Stimulated activated naive CD8-positive, alpha-beta T cell treated with anti-CD3 and anti-CD28 coated beads, Interleukin-15, Interleukin-2, amounts not matched to agents 100 ng/mL and 50 ng/mL, for 24 hours (primary cell): ENCODE data around the gene MAP4K4.
"Not testable (repeated sequence)": the region's sequence is repeated elsewhere in the genome, so short reads cannot be mapped to it uniquely, and the experiment has no call there.

Experiments
- H3K27ac Mint-ChIP-seq: one replicate; pipeline ENCODE4 v1.8.0; 2021; ENCODE audit warnings: mild to moderate bottlenecking, mixed read lengths
- H3K27me3 Mint-ChIP-seq: one replicate; pipeline ENCODE4 v1.8.0; 2021; ENCODE audit warnings: mixed read lengths
- H3K36me3 Mint-ChIP-seq: one replicate; pipeline ENCODE4 v1.8.0; 2021; ENCODE audit warnings: low read depth, mixed read lengths
- H3K4me1 Mint-ChIP-seq: one replicate; pipeline ENCODE4 v1.8.0; 2021; ENCODE audit warnings: low read depth, mixed read lengths
- H3K4me3 Mint-ChIP-seq: one replicate; pipeline ENCODE4 v1.8.0; 2021; ENCODE audit warnings: mild to moderate bottlenecking, mixed read lengths
- H3K9me3 Mint-ChIP-seq: one replicate; pipeline ENCODE4 v1.8.0; 2021; ENCODE audit warnings: mixed read lengths

The MAP4K4 gene

DNA sequence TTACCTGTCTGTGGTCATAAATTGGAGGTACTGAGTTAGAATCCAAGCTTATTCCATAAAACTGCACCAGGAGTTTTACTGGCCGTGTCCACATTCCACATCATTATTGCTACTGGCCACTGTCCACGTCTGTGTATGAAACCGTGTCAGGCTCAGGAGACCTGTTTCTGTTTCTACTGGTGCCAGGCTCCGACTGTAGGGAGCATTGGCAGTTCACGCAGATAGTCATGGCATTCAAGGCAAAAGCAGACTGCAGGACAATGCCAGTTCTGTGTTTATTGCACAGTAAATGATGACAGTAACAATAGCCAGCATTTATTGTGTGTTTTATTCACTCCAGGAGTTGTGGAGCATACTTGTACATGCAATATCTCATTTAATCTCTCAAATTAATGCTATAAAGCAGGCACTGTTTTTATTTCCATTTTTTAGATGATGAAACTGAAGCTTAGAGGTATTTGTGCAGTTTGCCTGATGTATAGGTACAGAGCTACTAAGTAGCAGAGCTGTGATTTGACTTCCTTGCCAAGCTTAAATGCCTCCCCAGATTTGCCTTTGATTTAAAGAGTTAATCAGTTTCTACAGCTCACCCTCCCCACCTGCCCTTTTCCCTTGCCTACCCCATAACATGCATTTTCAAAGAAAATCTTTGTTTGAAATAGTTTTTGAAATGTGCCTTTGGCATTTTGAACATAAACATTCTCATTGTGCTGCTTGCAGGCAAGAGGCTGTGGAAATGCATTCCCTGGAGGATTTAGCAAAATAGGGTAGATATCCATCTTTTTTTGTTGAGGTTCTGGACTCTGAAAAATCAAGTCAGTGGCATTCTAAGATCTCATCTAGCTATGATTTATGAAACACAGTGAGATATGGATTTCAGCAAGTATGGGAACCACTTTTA is 55.5 kb downstream of the MAP4K4 start:
- Mint-ChIP-seq H3K4me3 (no peak overlapping the region), H3K9me3 (no peaks in the 10 kb centered on the region), H3K27me3 (no peaks in the 10 kb centered on the region), H3K36me3 (no peaks in the 10 kb centered on the region), H3K27ac (peak overlapping the region; percentile 75), H3K4me1 (peaks cover 80% of the 10 kb centered on the region)

GRCh38 chr2:101753720-101754490 is 56.4 kb downstream of the MAP4K4 start:
- Mint-ChIP-seq H3K4me3 (no peak overlapping the region), H3K4me1 (peaks cover 83% of the 10 kb centered on the region), H3K36me3 (no peaks in the 10 kb centered on the region), H3K9me3 (no peaks in the 10 kb centered on the region), H3K27ac (peak overlapping the region; percentile 75), H3K27me3 (no peaks in the 10 kb centered on the region)

DNA sequence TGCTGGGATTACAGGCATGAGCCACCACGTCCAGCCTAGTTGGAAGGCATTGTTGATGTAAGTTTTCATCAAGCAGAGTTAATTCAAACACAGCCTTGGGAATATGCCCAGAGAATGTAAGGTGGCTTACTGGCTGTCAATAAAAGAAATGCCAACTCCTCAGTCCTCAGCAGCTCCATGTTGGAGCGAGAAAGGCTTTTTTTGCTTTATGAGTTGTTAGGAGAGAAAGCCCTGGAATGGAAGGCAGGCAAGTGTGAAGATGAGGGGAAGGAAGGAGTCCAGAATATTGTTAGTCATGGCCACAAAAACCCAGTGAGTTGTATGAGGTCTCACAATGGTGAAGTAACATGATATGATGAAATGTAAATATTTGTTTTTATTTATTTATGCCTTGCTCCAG is 57.1 kb downstream of the MAP4K4 start:
- H3K4me1 Mint-ChIP-seq = peaks cover 87% of the 10 kb centered on the region
- H3K9me3 Mint-ChIP-seq = no peaks in the 10 kb centered on the region
- H3K4me3 Mint-ChIP-seq = no peak overlapping the region
- H3K27me3 Mint-ChIP-seq = no peaks in the 10 kb centered on the region
- H3K36me3 Mint-ChIP-seq = no peaks in the 10 kb centered on the region
- peak overlapping the region; percentile 26 for H3K27ac Mint-ChIP-seq

- Mint-ChIP-seq H3K27me3 (no peaks in the 10 kb centered on the region), H3K9me3 (no peaks in the 10 kb centered on the region), H3K27ac (no peak overlapping the region), H3K36me3 (peaks cover 2% of the 10 kb centered on the region), H3K4me1 (peaks cover 82% of the 10 kb centered on the region), H3K4me3 (no peak overlapping the region)
Measured at GRCh38 chr2:101756266-101756665, 58.8 kb downstream of the MAP4K4 start.

- Mint-ChIP-seq H3K27ac (peak overlapping the region; percentile 71), H3K36me3 (peaks cover 3% of the 10 kb centered on the region), H3K4me1 (peaks cover 79% of the 10 kb centered on the region), H3K4me3 (peak overlapping the region; percentile 77), H3K9me3 (no peaks in the 10 kb centered on the region), H3K27me3 (no peaks in the 10 kb centered on the region)
Measured at GRCh38 chr2:101758001-101758400, 60.5 kb downstream of the MAP4K4 start.

- no peak overlapping the region for H3K27ac Mint-ChIP-seq
- H3K4me3 Mint-ChIP-seq = no peak overlapping the region
- peaks cover 3% of the 10 kb centered on the region for H3K36me3 Mint-ChIP-seq
- H3K27me3 Mint-ChIP-seq = no peaks in the 10 kb centered on the region
- H3K4me1 Mint-ChIP-seq = peaks cover 77% of the 10 kb centered on the region
- H3K9me3 Mint-ChIP-seq = no peaks in the 10 kb centered on the region
Measured at GRCh38 chr2:101759162-101759561, 61.7 kb downstream of the MAP4K4 start.

DNA sequence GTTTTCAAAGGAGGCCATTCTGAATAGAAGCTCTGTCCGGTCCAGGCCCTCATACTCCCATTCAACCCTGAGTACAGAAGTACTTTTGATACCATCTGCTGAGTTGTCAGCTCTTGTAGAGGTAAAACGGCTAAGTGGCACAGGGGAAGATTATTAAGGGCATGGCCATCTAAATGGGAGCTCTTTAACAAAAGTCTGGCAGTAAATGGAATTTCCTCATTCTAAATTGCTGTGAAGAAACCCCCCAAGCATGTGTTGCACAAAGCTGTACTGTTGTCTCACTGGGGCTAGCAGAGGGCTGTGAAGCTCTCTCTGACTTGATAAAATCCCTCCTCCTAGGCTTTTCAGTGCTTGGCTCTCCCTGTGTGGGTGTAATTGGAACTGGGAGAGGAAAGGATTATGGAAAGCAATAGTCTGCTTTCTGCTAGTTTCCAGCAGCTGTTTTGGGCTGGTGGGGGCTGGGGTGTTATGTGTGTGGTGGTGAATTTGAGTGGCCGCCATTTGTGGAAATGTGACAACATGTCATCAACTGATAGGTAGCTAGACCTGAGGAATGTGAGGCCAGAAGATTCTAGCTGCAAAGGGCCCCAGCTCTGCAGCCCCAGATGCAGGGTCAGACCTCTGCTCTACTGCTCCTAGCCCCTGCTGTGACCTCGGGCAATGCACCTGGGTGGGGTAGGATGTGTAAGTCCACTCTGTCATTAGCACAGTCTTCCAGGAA is 65.1 kb downstream of the MAP4K4 start:
- Mint-ChIP-seq H3K27ac (no peak overlapping the region), H3K9me3 (no peaks in the 10 kb centered on the region), H3K36me3 (peaks cover 3% of the 10 kb centered on the region), H3K4me1 (peaks cover 76% of the 10 kb centered on the region), H3K27me3 (no peaks in the 10 kb centered on the region), H3K4me3 (no peak overlapping the region)

- peaks cover 75% of the 10 kb centered on the region for H3K4me1 Mint-ChIP-seq
- no peak overlapping the region for H3K27ac Mint-ChIP-seq
- no peaks in the 10 kb centered on the region for H3K9me3 Mint-ChIP-seq
- H3K4me3 Mint-ChIP-seq = no peak overlapping the region
- H3K36me3 Mint-ChIP-seq = peaks cover 3% of the 10 kb centered on the region
- H3K27me3 Mint-ChIP-seq = no peaks in the 10 kb centered on the region
Measured at GRCh38 chr2:101763496-101764333, 66.2 kb downstream of the MAP4K4 start.

DNA sequence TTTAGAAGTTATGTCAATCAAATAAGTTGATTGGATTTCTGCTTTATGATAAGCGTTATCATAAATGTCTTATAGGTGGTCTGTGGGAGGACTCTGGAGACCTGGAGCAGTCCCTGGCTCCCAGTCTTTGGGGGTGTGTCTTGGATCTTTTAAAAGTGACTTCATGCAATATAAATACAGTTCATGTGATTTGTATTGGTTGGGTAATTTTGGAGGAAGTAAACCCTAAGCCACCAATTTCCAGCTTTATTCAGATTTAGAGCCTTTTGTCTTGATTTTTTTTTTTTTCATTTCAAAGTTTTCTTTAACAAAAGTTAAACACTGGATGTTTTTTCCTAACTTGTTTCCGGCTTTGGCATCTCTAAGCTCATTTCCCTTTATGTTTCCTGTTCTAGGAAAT is 68.8 kb downstream of the MAP4K4 start:
- Mint-ChIP-seq H3K27ac (peak overlapping the region; percentile 58), H3K27me3 (no peaks in the 10 kb centered on the region), H3K4me1 (peaks cover 89% of the 10 kb centered on the region), H3K9me3 (no peaks in the 10 kb centered on the region), H3K36me3 (peaks cover under 1% of the 10 kb centered on the region), H3K4me3 (no peak overlapping the region)

DNA sequence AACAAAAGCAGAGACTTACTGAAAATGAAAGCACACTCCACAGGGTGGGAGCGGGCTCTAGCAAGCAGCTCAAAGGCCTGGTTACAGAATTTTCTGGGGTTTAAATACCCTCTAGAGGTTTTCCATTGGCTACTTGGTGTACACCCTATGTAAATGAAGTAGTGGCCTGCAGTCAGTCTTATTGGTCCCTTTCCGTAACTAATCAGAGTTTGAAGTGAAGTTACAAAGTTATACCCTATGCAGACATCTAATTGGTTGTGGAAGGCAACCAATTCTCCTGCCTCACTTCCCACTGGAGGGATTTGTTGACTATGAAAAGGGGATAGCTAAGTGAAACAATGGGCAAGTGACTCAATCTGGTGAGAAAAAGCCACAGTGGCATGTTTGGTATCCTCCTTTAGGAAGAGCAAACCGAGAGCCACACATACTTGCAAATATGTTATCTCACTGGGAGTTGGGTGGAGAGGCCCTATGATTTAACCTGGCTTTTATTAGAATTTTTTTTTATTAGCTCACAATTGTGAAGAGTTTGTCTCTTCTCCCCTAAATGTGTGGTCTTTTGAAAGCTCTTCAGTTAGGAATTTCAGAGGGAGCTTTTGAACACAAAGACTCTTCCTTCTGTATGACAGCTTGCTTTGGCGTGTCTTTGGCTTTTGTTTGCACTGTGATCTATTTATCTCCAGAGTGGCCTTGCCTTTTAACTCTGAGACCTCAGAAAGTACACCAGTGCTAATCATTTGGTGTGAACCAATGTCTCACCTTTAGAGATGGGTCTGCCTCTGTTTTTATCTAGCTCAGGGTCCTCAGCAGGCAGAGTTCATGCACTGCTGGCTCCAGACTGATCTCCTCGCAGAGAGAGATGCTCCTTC is 69.6 kb downstream of the MAP4K4 start:
- H3K4me1 Mint-ChIP-seq = peaks cover 91% of the 10 kb centered on the region
- no peaks in the 10 kb centered on the region for H3K9me3 Mint-ChIP-seq
- no peaks in the 10 kb centered on the region for H3K36me3 Mint-ChIP-seq
- peak overlapping the region; percentile 5 for H3K4me3 Mint-ChIP-seq
- no peaks in the 10 kb centered on the region for H3K27me3 Mint-ChIP-seq
- H3K27ac Mint-ChIP-seq = peak overlapping the region; percentile 58

DNA sequence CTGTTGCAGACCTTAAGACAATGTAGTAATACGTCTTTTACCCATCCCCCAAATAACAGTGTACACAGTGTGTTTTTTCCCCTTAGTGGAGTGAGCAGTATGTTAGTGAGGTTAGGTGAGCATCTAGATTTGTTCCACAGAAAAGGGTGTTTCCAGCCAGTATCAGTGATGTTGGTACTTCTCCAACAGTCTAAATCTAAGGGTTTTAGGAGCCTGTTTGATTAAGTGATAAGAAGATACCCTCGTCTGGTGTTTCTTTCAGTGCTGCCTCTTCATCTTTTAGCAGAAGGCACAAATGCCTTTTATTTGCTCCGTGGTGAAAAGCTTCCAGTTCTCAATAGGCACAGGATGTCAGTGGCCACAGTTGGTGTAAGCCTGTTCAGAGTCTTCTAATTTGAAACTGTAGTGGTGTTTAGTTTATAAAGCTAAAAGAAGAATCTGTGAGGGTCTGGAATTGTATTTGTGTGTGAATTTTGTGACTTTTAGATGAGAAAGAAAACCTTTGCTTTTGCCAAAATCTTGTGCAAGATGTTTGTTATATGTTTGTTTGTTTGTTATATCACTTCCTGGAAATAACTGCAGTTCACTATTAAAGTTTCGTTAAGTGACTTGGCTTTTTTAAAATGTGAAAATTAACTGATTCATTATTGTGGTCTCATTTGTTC is 71.2 kb downstream of the MAP4K4 start:
- H3K4me3 Mint-ChIP-seq = no peak overlapping the region
- H3K27ac Mint-ChIP-seq = peak overlapping the region; percentile 34

GRCh38 chr2:101769726-101770125 is 72.2 kb downstream of the MAP4K4 start:
- H3K9me3 Mint-ChIP-seq, H3K4me3 Mint-ChIP-seq, H3K27ac Mint-ChIP-seq, H3K36me3 Mint-ChIP-seq, H3K27me3 Mint-ChIP-seq: not testable (repeated sequence)
- H3K4me1 Mint-ChIP-seq = peaks cover 92% of the 10 kb centered on the region

More for the DNA sequence above, 71.2 kb downstream of the MAP4K4 start:
- no peaks in the 10 kb centered on the region for H3K9me3 Mint-ChIP-seq
- no peaks in the 10 kb centered on the region for H3K36me3 Mint-ChIP-seq
- no peaks in the 10 kb centered on the region for H3K27me3 Mint-ChIP-seq
- H3K4me1 Mint-ChIP-seq = peaks cover 92% of the 10 kb centered on the region

DNA sequence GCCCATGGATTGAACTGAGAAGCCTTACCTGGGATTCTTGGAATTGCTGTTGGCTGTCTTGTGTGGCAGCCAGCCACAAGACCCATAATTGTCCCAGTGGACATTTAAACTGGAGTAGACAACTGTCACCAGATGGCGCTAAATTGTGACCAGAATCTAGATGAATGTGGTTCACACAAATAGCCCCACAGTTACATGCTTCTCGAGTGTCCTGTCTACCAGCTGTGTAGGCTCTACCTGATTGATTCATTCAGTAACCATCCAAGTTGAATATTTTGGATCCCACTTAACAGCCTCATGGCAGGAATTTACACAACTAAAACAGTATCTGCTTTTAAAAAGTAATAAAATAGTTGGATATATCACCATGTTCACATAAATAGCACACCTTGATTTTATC is 73.2 kb downstream of the MAP4K4 start:
- Mint-ChIP-seq H3K9me3 (no peaks in the 10 kb centered on the region), H3K27ac (no peak overlapping the region), H3K4me1 (peaks cover 93% of the 10 kb centered on the region), H3K4me3 (no peak overlapping the region), H3K27me3 (no peaks in the 10 kb centered on the region), H3K36me3 (no peaks in the 10 kb centered on the region)
